SK-N-SH treated with all-trans-retinoic acid at 6 μM for 48 hours (cell line): ENCODE measurements around the gene KCNAB3.

Source experiments
- ATAC-seq: fragments of 200-7000 bp; cut with Tn5 transposase; 3 replicates; pipeline ENCODE4 v1.9.1; 2020; ENCODE audit warnings: mild to moderate bottlenecking, moderate library complexity
- ARNTL ChIP-seq: fragments of 450-650 bp; formaldehyde crosslinking; IDR thresholded peaks from 2 replicates; pipeline ENCODE4 v1.5.0; 2020; ENCODE audit warnings: low read depth, mild to moderate bottlenecking, moderate library complexity, borderline replicate concordance
- BACH2 ChIP-seq: fragments of 250-450 bp; sonication (Bioruptor Pico); IDR thresholded peaks from 2 replicates; pipeline ENCODE4 v1.9.0; 2021; ENCODE audit warnings: mild to moderate bottlenecking, borderline replicate concordance
- CSDC2 ChIP-seq: fragments of 250-450 bp; sonication (Bioruptor Pico); IDR thresholded peaks from 2 replicates; pipeline ENCODE4 v1.5.0; 2020; ENCODE audit warnings: mild to moderate bottlenecking, moderate library complexity
- ESRRG ChIP-seq: fragments of 250-450 bp; sonication (Bioruptor Pico); IDR thresholded peaks from 2 replicates; pipeline ENCODE4 v1.6.1; 2021; ENCODE audit warnings: mild to moderate bottlenecking
- GLIS3 ChIP-seq: fragments of 250-450 bp; sonication (Bioruptor Pico); IDR thresholded peaks from 2 replicates; pipeline ENCODE4 v1.5.0; 2020; ENCODE audit warnings: mild to moderate bottlenecking, moderate library complexity
- ISL1 ChIP-seq: fragments of 250-450 bp; sonication (Bioruptor Pico); IDR thresholded peaks from 2 replicates; pipeline ENCODE4 v2.1.2; 2022; ENCODE audit warnings: mild to moderate bottlenecking, moderate library complexity
- OSR1 ChIP-seq: fragments of 250-450 bp; sonication (Bioruptor Pico); IDR thresholded peaks from 2 replicates; pipeline ENCODE4 v1.8.0; 2022; ENCODE audit warnings: moderate library complexity, mild to moderate bottlenecking, inconsistent platforms
- PPARA ChIP-seq: fragments of 250-450 bp; sonication (Bioruptor Pico); IDR thresholded peaks from 2 replicates; pipeline ENCODE4 v1.5.0; 2020; ENCODE audit warnings: mild to moderate bottlenecking, borderline replicate concordance
- RARB ChIP-seq: fragments of 250-450 bp; sonication (Bioruptor Pico); IDR thresholded peaks from 2 replicates; pipeline ENCODE4 v1.8.0; 2021; ENCODE audit warnings: mild to moderate bottlenecking, moderate library complexity
- SNAI2 ChIP-seq: fragments of 250-450 bp; sonication (Bioruptor Pico); IDR thresholded peaks from 2 replicates; pipeline ENCODE4 v1.5.0; 2020; ENCODE audit warnings: mild to moderate bottlenecking, moderate library complexity
- TCF4 ChIP-seq: fragments of 250-450 bp; sonication (Bioruptor Pico); IDR thresholded peaks from 2 replicates; pipeline ENCODE4 v1.8.0; 2021; ENCODE audit warnings: mild to moderate bottlenecking, moderate library complexity, borderline replicate concordance
- TOX ChIP-seq: fragments of 250-450 bp; sonication (Bioruptor Pico); IDR thresholded peaks from 2 replicates; pipeline ENCODE4 v1.8.0; 2021; ENCODE audit warnings: mild to moderate bottlenecking, moderate library complexity, borderline replicate concordance
- ZC3H10 ChIP-seq: fragments of 250-450 bp; sonication (Bioruptor Pico); IDR thresholded peaks from 2 replicates; pipeline ENCODE4 v1.5.1; 2021; ENCODE audit warnings: mild to moderate bottlenecking, moderate library complexity
- ZFP3 ChIP-seq: fragments of 250-450 bp; sonication (Bioruptor Pico); IDR thresholded peaks from 2 replicates; pipeline ENCODE4 v1.5.0; 2020; ENCODE audit warnings: mild to moderate bottlenecking, moderate library complexity
- ZFP30 ChIP-seq: fragments of 450-650 bp; formaldehyde crosslinking; IDR thresholded peaks from 2 replicates; pipeline ENCODE4 v1.5.0; 2022; ENCODE audit warnings: mild to moderate bottlenecking, moderate library complexity
- ZNF70 ChIP-seq: fragments of 450-650 bp; formaldehyde crosslinking; IDR thresholded peaks from 2 replicates; pipeline ENCODE4 v1.5.0; 2020; ENCODE audit warnings: mild to moderate bottlenecking, moderate library complexity
- ZNF8 ChIP-seq: fragments of 450-650 bp; formaldehyde crosslinking; IDR thresholded peaks from 2 replicates; pipeline ENCODE4 v1.5.0; 2020; ENCODE audit warnings: mild to moderate bottlenecking, moderate library complexity
- TF ChIP-seq, protein P1 (sequence below): fragments of 250-450 bp; sonication (Bioruptor Pico); IDR thresholded peaks from 2 replicates; pipeline ENCODE4 v1.5.1; 2021; ENCODE audit warnings: mild to moderate bottlenecking, moderate library complexity
- TF ChIP-seq, protein P2 (sequence below): fragments of 250-450 bp; sonication (Bioruptor Pico); IDR thresholded peaks from 2 replicates; pipeline ENCODE4 v1.5.0; 2020; ENCODE audit warnings: mild to moderate bottlenecking, moderate library complexity
- TF ChIP-seq, protein P3 (sequence below): fragments of 250-450 bp; sonication (Bioruptor Pico); IDR thresholded peaks from 2 replicates; pipeline ENCODE4 v1.8.0; 2020; ENCODE audit warnings: mild to moderate bottlenecking, moderate library complexity, borderline replicate concordance

The KCNAB3 gene

DNA sequence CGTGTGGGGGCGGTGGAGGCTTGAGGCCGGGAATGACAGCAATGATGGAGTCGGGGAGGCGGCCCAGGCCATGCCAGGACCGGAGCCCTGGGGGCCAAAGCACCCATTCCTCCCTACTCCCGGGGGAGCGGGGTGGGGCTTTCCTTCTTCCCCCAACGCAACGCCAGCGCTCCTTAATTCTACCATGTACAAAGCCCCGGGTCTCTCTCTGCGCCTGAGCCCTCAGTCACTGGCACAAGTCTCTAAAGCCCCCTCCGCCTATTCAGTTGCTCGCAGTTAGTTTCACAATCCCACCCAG is 13.3 kb downstream of the KCNAB3 start:
- ATAC-seq: no peak
- TF ChIP-seq GLIS3 (CRISPR knock-in tag) (no peak), TCF4 (no peak), TOX (CRISPR knock-in tag) (no peak), ZNF70 (CRISPR knock-in tag) (no peak), ARNTL (no peak), BACH2 (CRISPR knock-in tag) (no peak), OSR1 (CRISPR knock-in tag) (no peak), ZC3H10 (CRISPR knock-in tag) (no peak), ZFP30 (CRISPR knock-in tag) (no peak), SNAI2 (CRISPR knock-in tag) (no peak), ESRRG (CRISPR knock-in tag) (no peak)
- TF ChIP-seq, protein P1, sequence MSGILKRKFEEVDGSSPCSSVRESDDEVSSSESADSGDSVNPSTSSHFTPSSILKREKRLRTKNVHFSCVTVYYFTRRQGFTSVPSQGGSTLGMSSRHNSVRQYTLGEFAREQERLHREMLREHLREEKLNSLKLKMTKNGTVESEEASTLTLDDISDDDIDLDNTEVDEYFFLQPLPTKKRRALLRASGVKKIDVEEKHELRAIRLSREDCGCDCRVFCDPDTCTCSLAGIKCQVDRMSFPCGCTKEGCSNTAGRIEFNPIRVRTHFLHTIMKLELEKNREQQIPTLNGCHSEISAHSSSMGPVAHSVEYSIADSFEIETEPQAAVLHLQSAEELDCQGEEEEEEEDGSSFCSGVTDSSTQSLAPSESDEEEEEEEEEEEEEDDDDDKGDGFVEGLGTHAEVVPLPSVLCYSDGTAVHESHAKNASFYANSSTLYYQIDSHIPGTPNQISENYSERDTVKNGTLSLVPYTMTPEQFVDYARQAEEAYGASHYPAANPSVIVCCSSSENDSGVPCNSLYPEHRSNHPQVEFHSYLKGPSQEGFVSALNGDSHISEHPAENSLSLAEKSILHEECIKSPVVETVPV (CRISPR knock-in tag): no peak
- TF ChIP-seq, protein P2, sequence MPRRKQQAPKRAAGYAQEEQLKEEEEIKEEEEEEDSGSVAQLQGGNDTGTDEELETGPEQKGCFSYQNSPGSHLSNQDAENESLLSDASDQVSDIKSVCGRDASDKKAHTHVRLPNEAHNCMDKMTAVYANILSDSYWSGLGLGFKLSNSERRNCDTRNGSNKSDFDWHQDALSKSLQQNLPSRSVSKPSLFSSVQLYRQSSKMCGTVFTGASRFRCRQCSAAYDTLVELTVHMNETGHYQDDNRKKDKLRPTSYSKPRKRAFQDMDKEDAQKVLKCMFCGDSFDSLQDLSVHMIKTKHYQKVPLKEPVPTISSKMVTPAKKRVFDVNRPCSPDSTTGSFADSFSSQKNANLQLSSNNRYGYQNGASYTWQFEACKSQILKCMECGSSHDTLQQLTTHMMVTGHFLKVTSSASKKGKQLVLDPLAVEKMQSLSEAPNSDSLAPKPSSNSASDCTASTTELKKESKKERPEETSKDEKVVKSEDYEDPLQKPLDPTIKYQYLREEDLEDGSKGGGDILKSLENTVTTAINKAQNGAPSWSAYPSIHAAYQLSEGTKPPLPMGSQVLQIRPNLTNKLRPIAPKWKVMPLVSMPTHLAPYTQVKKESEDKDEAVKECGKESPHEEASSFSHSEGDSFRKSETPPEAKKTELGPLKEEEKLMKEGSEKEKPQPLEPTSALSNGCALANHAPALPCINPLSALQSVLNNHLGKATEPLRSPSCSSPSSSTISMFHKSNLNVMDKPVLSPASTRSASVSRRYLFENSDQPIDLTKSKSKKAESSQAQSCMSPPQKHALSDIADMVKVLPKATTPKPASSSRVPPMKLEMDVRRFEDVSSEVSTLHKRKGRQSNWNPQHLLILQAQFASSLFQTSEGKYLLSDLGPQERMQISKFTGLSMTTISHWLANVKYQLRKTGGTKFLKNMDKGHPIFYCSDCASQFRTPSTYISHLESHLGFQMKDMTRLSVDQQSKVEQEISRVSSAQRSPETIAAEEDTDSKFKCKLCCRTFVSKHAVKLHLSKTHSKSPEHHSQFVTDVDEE (CRISPR knock-in tag): no peak
- TF ChIP-seq, all 23 proteins: peak for 0

DNA sequence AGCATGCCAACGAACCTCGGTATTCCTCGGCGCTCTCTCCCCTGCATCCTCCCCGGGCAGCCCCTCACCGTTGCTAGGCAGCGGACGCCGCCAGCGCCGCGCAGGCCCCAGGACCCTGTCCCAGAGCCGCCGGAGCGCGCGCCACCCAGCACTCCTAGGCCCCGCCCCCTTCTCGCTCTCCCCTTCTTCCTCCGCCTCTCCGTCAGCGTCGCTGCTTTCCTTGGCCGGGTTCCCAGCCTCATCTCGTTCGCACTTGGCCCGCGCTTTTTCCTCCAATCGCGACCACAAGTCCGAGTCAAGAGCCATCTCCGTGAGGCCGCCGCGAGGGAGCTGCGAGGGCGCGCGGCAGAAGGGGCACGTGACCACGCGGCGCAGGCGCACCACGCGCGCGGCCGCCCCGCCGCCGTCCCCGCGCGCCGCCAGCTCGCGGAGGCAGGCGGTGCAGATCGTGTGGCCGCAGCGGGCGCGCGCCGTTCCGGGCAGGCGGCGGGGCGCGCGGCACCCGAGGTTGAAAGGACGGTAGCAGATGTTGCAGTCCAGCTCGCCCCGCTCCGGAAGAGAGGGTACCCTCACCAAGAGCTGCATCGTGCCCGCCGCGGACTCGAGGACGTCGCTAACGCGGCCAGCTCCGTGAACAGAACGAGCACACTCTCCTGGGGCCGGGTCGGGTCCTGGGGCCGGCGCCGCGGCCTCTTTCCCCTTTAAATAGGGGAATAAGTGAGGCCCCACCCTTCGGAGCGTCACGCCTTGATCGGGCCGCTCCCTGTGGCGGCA is 13.9 kb downstream of the KCNAB3 start, which contains the start of gene RNF227:
Gene RNF227 (minus strand): TSS at position 679 of the 774 bp plus-strand sequence. CDS start 94 bp downstream, at position 585.
- ATAC-seq: peak; percentile 85
- TF ChIP-seq CSDC2: peak; percentile 83; the same call in 1 of the 2 replicates
- TF ChIP-seq, protein P3, sequence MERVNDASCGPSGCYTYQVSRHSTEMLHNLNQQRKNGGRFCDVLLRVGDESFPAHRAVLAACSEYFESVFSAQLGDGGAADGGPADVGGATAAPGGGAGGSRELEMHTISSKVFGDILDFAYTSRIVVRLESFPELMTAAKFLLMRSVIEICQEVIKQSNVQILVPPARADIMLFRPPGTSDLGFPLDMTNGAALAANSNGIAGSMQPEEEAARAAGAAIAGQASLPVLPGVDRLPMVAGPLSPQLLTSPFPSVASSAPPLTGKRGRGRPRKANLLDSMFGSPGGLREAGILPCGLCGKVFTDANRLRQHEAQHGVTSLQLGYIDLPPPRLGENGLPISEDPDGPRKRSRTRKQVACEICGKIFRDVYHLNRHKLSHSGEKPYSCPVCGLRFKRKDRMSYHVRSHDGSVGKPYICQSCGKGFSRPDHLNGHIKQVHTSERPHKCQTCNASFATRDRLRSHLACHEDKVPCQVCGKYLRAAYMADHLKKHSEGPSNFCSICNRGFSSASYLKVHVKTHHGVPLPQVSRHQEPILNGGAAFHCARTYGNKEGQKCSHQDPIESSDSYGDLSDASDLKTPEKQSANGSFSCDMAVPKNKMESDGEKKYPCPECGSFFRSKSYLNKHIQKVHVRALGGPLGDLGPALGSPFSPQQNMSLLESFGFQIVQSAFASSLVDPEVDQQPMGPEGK (CRISPR knock-in tag): no peak
- 0 out of 2 replicates have a peak, but pooled peaks have one; percentile 10 for TF ChIP-seq SNAI2 (CRISPR knock-in tag)

DNA sequence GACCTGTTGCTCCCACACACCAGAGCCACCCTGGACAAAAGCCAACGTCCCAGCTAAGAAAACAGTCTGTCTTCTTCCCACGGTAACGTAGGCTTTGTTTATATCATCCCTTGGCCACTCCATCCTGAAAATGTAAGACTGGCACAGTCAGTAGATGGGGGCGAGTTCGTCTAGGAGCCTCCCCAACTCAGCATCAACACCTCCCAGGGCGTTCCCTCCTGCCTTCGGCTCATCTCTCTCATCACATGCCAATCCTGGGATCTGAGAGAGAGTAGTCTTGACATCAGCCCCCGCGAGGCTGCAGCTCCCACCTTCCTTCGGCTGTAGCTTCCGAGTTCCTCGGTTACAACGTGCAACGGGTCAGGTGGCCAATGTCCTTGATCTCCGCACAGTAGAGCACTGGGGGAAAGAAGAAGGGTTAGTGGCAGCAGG is 14.5 kb downstream of the KCNAB3 start:
- TF ChIP-seq, protein P3 (CRISPR knock-in tag): no peak
- TF ChIP-seq SNAI2 (CRISPR knock-in tag): no peak
- TF ChIP-seq ZNF8 (CRISPR knock-in tag): no peak
- TF ChIP-seq ARNTL: no peak
- no peak for TF ChIP-seq TCF4
- TF ChIP-seq, protein P2 (CRISPR knock-in tag): no peak
- TF ChIP-seq OSR1 (CRISPR knock-in tag): no peak
- TF ChIP-seq RARB (CRISPR knock-in tag): no peak
- no peak for TF ChIP-seq ZFP30 (CRISPR knock-in tag)
- TF ChIP-seq ESRRG (CRISPR knock-in tag): no peak
- TF ChIP-seq BACH2 (CRISPR knock-in tag): no peak
- TF ChIP-seq PPARA: no peak
- no peak for TF ChIP-seq ZFP3 (CRISPR knock-in tag)
- TF ChIP-seq ISL1 (CRISPR knock-in tag): no peak
- ATAC-seq: peak; percentile 72
